CD14-positive monocyte (primary cell): Measurements from ENCODE around the gene TMEM244. TPM values are rescaled to one million over a fixed set of nuclear protein-coding genes. Genes with fewer than 3 reads are reported as not detected.

Experiments
- DNase-seq, 3 donors: peaks; one replicate each; pipeline ENCODE4 v3.0.0-alpha.2; 2011 to 2022
- H2AFZ ChIP-seq: 2 replicates; pipeline ENCODE4 v1.6.0; 2012; ENCODE audit warnings: mild to moderate bottlenecking, low read depth, low read length, inconsistent platforms; ENCODE audit not compliant: insufficient read depth, poor library complexity, severe bottlenecking
- H3K27ac ChIP-seq, 2 donors: 1 replicate in 1 of 2; 2 replicates in 1 of 2; pipeline ENCODE4 v1.5.1; 2012 to 2013; ENCODE audit warnings: low read length in 2 of 2, control low read depth in 1 of 2, inconsistent platforms in 1 of 2, low read depth in 1 of 2, mild to moderate bottlenecking in 1 of 2
- H3K27me3 ChIP-seq, 2 donors: one replicate each; pipeline versions ENCODE4 v1.6.0 to v1.6.1; 2011 to 2013; ENCODE audit warnings: low read length in 2 of 2; ENCODE audit not compliant: control insufficient read depth in 2 of 2, insufficient read depth in 2 of 2
- H3K36me3 ChIP-seq, 2 donors: replicated peaks in 1 of 2; 1 replicate in 1 of 2; 2 replicates in 1 of 2; pipeline versions ENCODE4 v1.5.1 to v1.6.1; 2012 to 2013; ENCODE audit warnings: low read length in 2 of 2, control low read depth in 1 of 2, inconsistent platforms in 1 of 2, mild to moderate bottlenecking in 1 of 2; ENCODE audit not compliant: insufficient read depth in 2 of 2, control insufficient read depth in 1 of 2
- H3K4me1 ChIP-seq, 2 donors: 1 replicate in 1 of 2; 2 replicates in 1 of 2; pipeline versions ENCODE4 v1.5.1 to v1.6.1; 2012 to 2013; ENCODE audit warnings: low read length in 2 of 2, control low read depth in 1 of 2, inconsistent platforms in 1 of 2, mild to moderate bottlenecking in 1 of 2, moderate library complexity in 1 of 2; ENCODE audit not compliant: insufficient read depth in 2 of 2, control insufficient read depth in 1 of 2
- H3K4me2 ChIP-seq: replicated peaks from 2 replicates; pipeline ENCODE3; 2012; ENCODE audit warnings: low read length, moderate library complexity, mild to moderate bottlenecking; ENCODE audit not compliant: poor library complexity, severe bottlenecking; ENCODE audit errors: extremely low read depth
- H3K4me3 ChIP-seq, 3 experiments: fragments of 200-600 bp in 1 of 3; sonication (generic) in 1 of 3; replicated peaks in 1 of 3; 1 replicate in 2 of 3; 2 replicates in 1 of 3; pipeline ENCODE4 v1.5.1; 2011 to 2013; ENCODE audit warnings: low read length in 3 of 3, mild to moderate bottlenecking in 3 of 3, control low read depth in 2 of 3, low read depth in 2 of 3, inconsistent platforms in 1 of 3, moderate library complexity in 1 of 3
- H3K79me2 ChIP-seq: 2 replicates; pipeline ENCODE4 v1.6.0; 2012; ENCODE audit warnings: mild to moderate bottlenecking, control low read depth, inconsistent platforms, low read length, moderate library complexity; ENCODE audit not compliant: insufficient read depth
- H3K9ac ChIP-seq: 2 replicates; pipeline ENCODE4 v1.6.0; 2017; ENCODE audit warnings: low read length, mild to moderate bottlenecking; ENCODE audit not compliant: insufficient read depth, poor library complexity, severe bottlenecking
- H3K9me3 ChIP-seq, 2 donors: replicated peaks in 1 of 2; 1 replicate in 1 of 2; 2 replicates in 1 of 2; pipeline versions ENCODE4 v1.5.1 to v1.6.1; 2012 to 2013; ENCODE audit warnings: low read length in 2 of 2, control low read depth in 1 of 2; ENCODE audit not compliant: control insufficient read depth in 1 of 2, insufficient read depth in 1 of 2
- H4K20me1 ChIP-seq: 2 replicates; pipeline ENCODE4 v1.6.0; 2012; ENCODE audit warnings: mild to moderate bottlenecking, low read length, control low read depth, moderate library complexity; ENCODE audit not compliant: insufficient read depth
- H3K27ac Mint-ChIP-seq, 7 donors: one replicate each; pipeline ENCODE4 v1.8.0; 2020; ENCODE audit warnings: mild to moderate bottlenecking in 7 of 7, mixed read lengths in 7 of 7, moderate library complexity in 6 of 7, inconsistent platforms in 2 of 7
- H3K27me3 Mint-ChIP-seq, 3 donors: one replicate each; pipeline ENCODE4 v1.8.0; 2021 to 2022; ENCODE audit warnings: low read depth in 3 of 3, mild to moderate bottlenecking in 3 of 3, mixed read lengths in 3 of 3, moderate library complexity in 3 of 3, inconsistent platforms in 1 of 3
- H3K36me3 Mint-ChIP-seq, 2 donors: one replicate each; pipeline ENCODE4 v1.8.0; 2020; ENCODE audit warnings: mixed read lengths in 2 of 2, inconsistent platforms in 1 of 2, mild to moderate bottlenecking in 1 of 2
- H3K4me1 Mint-ChIP-seq: one replicate; pipeline ENCODE4 v1.8.0; 2020; ENCODE audit warnings: mild to moderate bottlenecking, mixed read lengths
- H3K4me3 Mint-ChIP-seq, 2 donors: one replicate each; pipeline ENCODE4 v1.8.0; 2020; ENCODE audit warnings: mild to moderate bottlenecking in 2 of 2, mixed read lengths in 2 of 2, moderate library complexity in 1 of 2
- H3K9me3 Mint-ChIP-seq, 7 donors: one replicate each; pipeline ENCODE4 v1.8.0; 2020 to 2022; ENCODE audit warnings: mixed read lengths in 7 of 7, mild to moderate bottlenecking in 6 of 7, moderate library complexity in 6 of 7, inconsistent platforms in 2 of 7
- CTCF ChIP-seq: fragments of 200-600 bp; IDR thresholded peaks from one replicate; pipeline ENCODE4 v1.8.0; 2022; ENCODE audit warnings: antibody characterized with exemption, mild to moderate bottlenecking
- WGBS: methylation state at CpG from one replicate; pipeline ENCODE4 v1.1.5; 2013; ENCODE audit warnings: missing lambda C conversion rate; ENCODE audit not compliant: insufficient coverage; 5-methylcytosine and 5-hydroxymethylcytosine counted together
- intact Hi-C, 2 donors: fragments of 100-400 bp; cut with micrococcal nuclease; formaldehyde crosslinking; loops; one replicate each; pipeline versions ENCODE4 v1.15.0 to v1.15.1; 2023
- polyA plus RNA-seq, 3 donors: library from polyadenylated mRNA; depleted of rRNA in 1 of 3; unstranded in 2 of 3; stranded (reverse) in 1 of 3; fragments of 300-500 nt in 2 of 3; fragments of >200 nt in 1 of 3; fragmentation: Illumina TruSeq in 2 of 3; gene quantifications; 1 replicate in 2 of 3; 2 replicates in 1 of 3; pipeline ENCODE4 v1.2.3, GENCODE V29; 2012 to 2021

TMEM244 gene
- polyA plus RNA-seq, 3 donors = not detected

GRCh38 chr6:129817821-129818220, 43.3 kb downstream of the TMEM244 start:
- no CpG with 5 or more reads among the region's 1 CpG for WGBS
- no peak overlapping the region for H3K27ac Mint-ChIP-seq
- Histone ChIP-seq H3K27me3 (no peaks in the 10 kb centered on the region), H3K79me2 (no peaks in the 10 kb centered on the region), H3K9me3 (no peaks in the 10 kb centered on the region), H3K9ac (no peak overlapping the region), H3K4me3 (no peak overlapping the region), H3K27ac (no peak overlapping the region), H4K20me1 (no peaks in the 10 kb centered on the region), H3K4me2 (no peak overlapping the region), H3K36me3 (no peaks in the 10 kb centered on the region), H2AFZ (no peak overlapping the region), H3K4me1 (no peaks in the 10 kb centered on the region)
- DNase-seq = no peak
- H3K27me3 Mint-ChIP-seq = no peaks in the 10 kb centered on the region
- no peak overlapping the region for H3K4me3 Mint-ChIP-seq
- no peaks in the 10 kb centered on the region for H3K9me3 Mint-ChIP-seq
- TF ChIP-seq CTCF = no peak
- intact Hi-C loops = no loop called here
- no peaks in the 10 kb centered on the region for H3K36me3 Mint-ChIP-seq
- no peaks in the 10 kb centered on the region for H3K4me1 Mint-ChIP-seq

GRCh38 chr6:129817332-129817731, 43.8 kb downstream of the TMEM244 start:
- no peak overlapping the region for H3K27ac ChIP-seq
- H3K4me1 Mint-ChIP-seq = no peaks in the 10 kb centered on the region
- no peaks in the 10 kb centered on the region for H3K9me3 ChIP-seq
- no peak overlapping the region for H3K4me3 Mint-ChIP-seq
- no peak overlapping the region for H3K4me3 ChIP-seq
- no peak for TF ChIP-seq CTCF
- 80% methylated on average over 1 of the region's 3 CpGs for WGBS
- no peaks in the 10 kb centered on the region for H3K36me3 Mint-ChIP-seq
- no peaks in the 10 kb centered on the region for H3K27me3 ChIP-seq
- no peaks in the 10 kb centered on the region for H3K9me3 Mint-ChIP-seq
- H3K79me2 ChIP-seq = no peaks in the 10 kb centered on the region
- H3K9ac ChIP-seq = no peak overlapping the region
- H3K4me1 ChIP-seq = no peaks in the 10 kb centered on the region
- H2AFZ ChIP-seq = no peak overlapping the region
- intact Hi-C loops = no loop called here
- H3K4me2 ChIP-seq = no peak overlapping the region
- H3K36me3 ChIP-seq = no peaks in the 10 kb centered on the region
- H3K27ac Mint-ChIP-seq = no peak overlapping the region
- no peaks in the 10 kb centered on the region for H4K20me1 ChIP-seq
- DNase-seq = no peak
- no peaks in the 10 kb centered on the region for H3K27me3 Mint-ChIP-seq
